Neural cell (in vitro differentiated cells): ENCODE measurements around the gene ZSWIM1. TPM values are rescaled to one million over a fixed set of nuclear protein-coding genes. Genes with fewer than 3 reads are reported as not detected.

ENCODE experiments used
- H2AFZ ChIP-seq: fragments of 200-600, 300-800 bp; sonication (generic), shearing (Covaris generic); 2 replicates; pipeline ENCODE4 v1.6.0; 2014; ENCODE audit warnings: low read depth, mild to moderate bottlenecking, antibody characterized with exemption, low read length, moderate library complexity
- H3F3A ChIP-seq: fragments of 200-600 bp; shearing (Covaris generic); 2 replicates; pipeline ENCODE4 v1.6.1; 2016; ENCODE audit warnings: mild to moderate bottlenecking, moderate library complexity, mixed read lengths, antibody characterized with exemption, low read length; ENCODE audit not compliant: insufficient read depth, poor library complexity, severe bottlenecking
- H3K27ac ChIP-seq: fragments of 200-600, 300-800 bp; sonication (generic), shearing (Covaris generic); 2 replicates; pipeline ENCODE4 v1.5.1; 2014; ENCODE audit warnings: mild to moderate bottlenecking, low read length, moderate library complexity
- H3K27me3 ChIP-seq: fragments of 300-800, 200-600 bp; sonication (generic), shearing (Covaris generic); 2 replicates; pipeline ENCODE4 v1.6.0; 2014; ENCODE audit warnings: mild to moderate bottlenecking, low read depth, low read length, moderate library complexity; ENCODE audit not compliant: insufficient read depth
- H3K36me3 ChIP-seq: fragments of 300-800, 200-600 bp; sonication (generic), shearing (Covaris generic); 2 replicates; pipeline ENCODE4 v1.5.1; 2014; ENCODE audit warnings: mild to moderate bottlenecking, antibody characterized with exemption, low read length, moderate library complexity; ENCODE audit not compliant: insufficient read depth
- H3K4me2 ChIP-seq: fragments of 300-800, 200-600 bp; sonication (generic), shearing (Covaris generic); 2 replicates; pipeline ENCODE4 v1.6.0; 2014; ENCODE audit warnings: mild to moderate bottlenecking, low read length
- H3K4me3 ChIP-seq: fragments of 300-800, 200-600 bp; sonication (generic), shearing (Covaris generic); 2 replicates; pipeline ENCODE4 v1.5.1; 2014; ENCODE audit warnings: mild to moderate bottlenecking, low read length, moderate library complexity
- H3K79me2 ChIP-seq: fragments of 200-600 bp; shearing (Covaris generic); replicated peaks from 2 replicates; pipeline ENCODE4 v1.6.0; 2014; ENCODE audit warnings: mild to moderate bottlenecking, low read length, moderate library complexity; ENCODE audit not compliant: insufficient read depth
- H3K9ac ChIP-seq: fragments of 300-800, 200-600 bp; sonication (generic), shearing (Covaris generic); 2 replicates; pipeline ENCODE4 v1.6.1; 2016; ENCODE audit warnings: mild to moderate bottlenecking, low read length, mixed read lengths
- H3K9me2 ChIP-seq: fragments of 200-600 bp; shearing (Covaris generic); 2 replicates; pipeline ENCODE4 v1.6.1; 2016; ENCODE audit warnings: mild to moderate bottlenecking, low read length, mixed read lengths; ENCODE audit not compliant: insufficient read depth
- H3K9me3 ChIP-seq: fragments of 200-600, 300-800 bp; sonication (generic), shearing (Covaris generic); 2 replicates; pipeline ENCODE4 v1.6.1; 2016; ENCODE audit warnings: mild to moderate bottlenecking, mixed run types, low read length, moderate library complexity, mixed read lengths
- H4K20me1 ChIP-seq: fragments of 200-600 bp; shearing (Covaris generic); 2 replicates; pipeline ENCODE4 v1.6.1; 2016; ENCODE audit warnings: mild to moderate bottlenecking, mixed run types; ENCODE audit not compliant: insufficient read depth
- EP300 ChIP-seq: fragments of 450-650 bp; conservative IDR thresholded peaks from 2 replicates; pipeline ENCODE4 v1.6.1; 2014; ENCODE audit warnings: antibody characterized with exemption, mild to moderate bottlenecking, moderate library complexity; ENCODE audit not compliant: poor library complexity, severe bottlenecking
- MXI1 ChIP-seq: fragments of 450-650 bp; conservative IDR thresholded peaks from 2 replicates; pipeline ENCODE4 v1.6.1; 2014; ENCODE audit warnings: antibody characterized with exemption, mild to moderate bottlenecking; ENCODE audit not compliant: poor library complexity, severe bottlenecking
- POLR2AphosphoS5 ChIP-seq: IDR thresholded peaks from 2 replicates; pipeline ENCODE4 v1.6.1; 2012
- RAD21 ChIP-seq: fragments of 450-650 bp; conservative IDR thresholded peaks from 2 replicates; pipeline ENCODE4 v1.6.1; 2014; ENCODE audit warnings: antibody characterized with exemption, mild to moderate bottlenecking, moderate library complexity
- SMC3 ChIP-seq: fragments of 450-650 bp; conservative IDR thresholded peaks from 2 replicates; pipeline ENCODE4 v1.6.1; 2014; ENCODE audit warnings: antibody characterized with exemption, mild to moderate bottlenecking, moderate library complexity; ENCODE audit not compliant: poor library complexity
- TAF1 ChIP-seq: IDR thresholded peaks from 2 replicates; pipeline ENCODE4 v1.6.1; 2012; ENCODE audit warnings: low read depth
- polyA plus RNA-seq: library from polyadenylated mRNA; depleted of rRNA; stranded (reverse); fragments of >200 nt; gene quantifications from 2 replicates; pipeline ENCODE4 v1.2.3, GENCODE V29; 2014
- TF ChIP-seq, protein P1 (sequence below): IDR thresholded peaks from 2 replicates; pipeline ENCODE4 v1.6.1; 2012; ENCODE audit warnings: borderline replicate concordance

Gene ZSWIM1
- polyA plus RNA-seq, 1 donor from 2014 or later: 3.3 TPM

DNA sequence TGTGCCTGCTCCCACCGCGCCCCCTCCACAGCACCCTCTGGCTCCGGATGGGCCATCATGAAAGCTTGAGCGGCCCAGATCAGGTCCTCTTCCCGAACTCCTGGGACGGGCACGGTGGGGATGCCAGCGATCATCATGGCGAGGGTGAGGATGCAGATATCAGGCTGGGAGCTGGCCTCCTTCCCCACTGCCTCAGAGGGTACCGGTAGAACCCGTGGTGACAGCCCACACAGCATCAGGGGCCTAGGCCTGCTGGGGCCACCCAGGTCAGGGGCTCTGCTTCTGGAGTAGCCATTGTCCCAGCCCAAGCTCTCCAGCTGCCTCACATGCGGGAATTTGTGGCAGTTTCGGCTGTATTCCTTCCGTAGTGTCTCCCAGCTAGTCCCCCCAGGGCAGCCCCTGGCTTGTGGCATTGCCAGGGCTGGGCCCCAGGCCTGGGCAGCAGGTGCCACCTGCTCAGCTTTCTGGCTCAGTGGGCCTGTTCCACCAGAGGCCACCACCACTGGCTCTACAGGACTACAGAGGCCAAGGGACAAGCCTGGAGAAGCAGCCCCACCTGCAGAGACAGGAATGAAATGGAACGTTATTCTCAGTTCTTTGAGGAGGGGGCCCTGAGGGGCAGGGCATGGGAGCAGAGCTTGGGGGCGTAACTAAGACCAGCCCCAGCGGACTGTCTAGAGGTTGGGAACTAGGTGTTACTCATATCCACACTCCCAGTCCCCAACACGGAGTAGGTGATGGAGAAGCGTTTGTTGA lies 5.7 kb downstream of the ZSWIM1 start:
- H2AFZ ChIP-seq: no peak overlapping the region
- H3K36me3 ChIP-seq: no peaks in the 10 kb centered on the region
- no peaks in the 10 kb centered on the region for H4K20me1 ChIP-seq
- peaks cover 7% of the 10 kb centered on the region for H3K79me2 ChIP-seq
- no peaks in the 10 kb centered on the region for H3F3A ChIP-seq
- no peak overlapping the region for H3K9ac ChIP-seq
- H3K9me3 ChIP-seq: no peaks in the 10 kb centered on the region
- H3K4me2 ChIP-seq: no peak overlapping the region
- H3K4me3 ChIP-seq: no peak overlapping the region
- H3K9me2 ChIP-seq: no peaks in the 10 kb centered on the region
- no peak overlapping the region for H3K27ac ChIP-seq
- H3K27me3 ChIP-seq: no peaks in the 10 kb centered on the region
- TF ChIP-seq, protein P1, sequence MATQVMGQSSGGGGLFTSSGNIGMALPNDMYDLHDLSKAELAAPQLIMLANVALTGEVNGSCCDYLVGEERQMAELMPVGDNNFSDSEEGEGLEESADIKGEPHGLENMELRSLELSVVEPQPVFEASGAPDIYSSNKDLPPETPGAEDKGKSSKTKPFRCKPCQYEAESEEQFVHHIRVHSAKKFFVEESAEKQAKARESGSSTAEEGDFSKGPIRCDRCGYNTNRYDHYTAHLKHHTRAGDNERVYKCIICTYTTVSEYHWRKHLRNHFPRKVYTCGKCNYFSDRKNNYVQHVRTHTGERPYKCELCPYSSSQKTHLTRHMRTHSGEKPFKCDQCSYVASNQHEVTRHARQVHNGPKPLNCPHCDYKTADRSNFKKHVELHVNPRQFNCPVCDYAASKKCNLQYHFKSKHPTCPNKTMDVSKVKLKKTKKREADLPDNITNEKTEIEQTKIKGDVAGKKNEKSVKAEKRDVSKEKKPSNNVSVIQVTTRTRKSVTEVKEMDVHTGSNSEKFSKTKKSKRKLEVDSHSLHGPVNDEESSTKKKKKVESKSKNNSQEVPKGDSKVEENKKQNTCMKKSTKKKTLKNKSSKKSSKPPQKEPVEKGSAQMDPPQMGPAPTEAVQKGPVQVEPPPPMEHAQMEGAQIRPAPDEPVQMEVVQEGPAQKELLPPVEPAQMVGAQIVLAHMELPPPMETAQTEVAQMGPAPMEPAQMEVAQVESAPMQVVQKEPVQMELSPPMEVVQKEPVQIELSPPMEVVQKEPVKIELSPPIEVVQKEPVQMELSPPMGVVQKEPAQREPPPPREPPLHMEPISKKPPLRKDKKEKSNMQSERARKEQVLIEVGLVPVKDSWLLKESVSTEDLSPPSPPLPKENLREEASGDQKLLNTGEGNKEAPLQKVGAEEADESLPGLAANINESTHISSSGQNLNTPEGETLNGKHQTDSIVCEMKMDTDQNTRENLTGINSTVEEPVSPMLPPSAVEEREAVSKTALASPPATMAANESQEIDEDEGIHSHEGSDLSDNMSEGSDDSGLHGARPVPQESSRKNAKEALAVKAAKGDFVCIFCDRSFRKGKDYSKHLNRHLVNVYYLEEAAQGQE: no peak
- TF ChIP-seq POLR2AphosphoS5: no peak

DNA sequence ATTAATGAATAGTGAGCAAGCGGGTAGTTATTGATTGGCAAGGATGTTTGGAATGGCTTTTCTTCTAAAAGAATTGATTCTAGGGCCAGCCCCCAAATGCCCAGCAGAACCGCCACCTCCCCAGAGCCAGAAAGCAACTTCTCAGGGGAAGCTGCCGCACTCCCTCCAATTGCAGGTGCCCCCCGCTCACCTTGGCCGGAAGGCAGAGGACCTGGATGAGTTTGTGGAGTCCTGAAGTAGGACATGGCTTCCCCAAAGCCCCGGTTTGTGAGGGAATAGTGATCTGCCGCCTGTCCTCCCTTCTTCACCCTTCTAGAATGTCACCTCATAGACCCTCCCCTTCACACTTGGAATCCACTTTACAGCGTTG lies 6.3 kb downstream of the ZSWIM1 start, which contains the start of gene SPATA25:
Gene SPATA25, minus strand, starts transcription at position 277 of the 370 bp plus-strand sequence. Its CDS starts 32 bp downstream, at position 245.
- Histone ChIP-seq H3K4me3 (no peak within 1 kb of the TSS), H3K9me3 (no peaks in the 10 kb centered on the region), H3K27ac (no peak within 1 kb of the TSS), H3K9ac (no peak within 1 kb of the TSS), H3K27me3 (no peaks in the 10 kb centered on the region), H4K20me1 (no peaks in the 10 kb centered on the region), H3K36me3 (no peaks in the 10 kb centered on the region), H2AFZ (no peak within 1 kb of the TSS), H3K9me2 (no peaks in the 10 kb centered on the region), H3F3A (no peaks in the 10 kb centered on the region), H3K79me2 (peaks cover under 1% of the 10 kb centered on the region), H3K4me2 (no peak within 1 kb of the TSS)
- TF ChIP-seq TAF1 (no peak), MXI1 (no peak), RAD21 (no peak), SMC3 (no peak), EP300 (no peak)
- TF ChIP-seq, protein P1: no peak
